H1 (cell line): ENCODE results near the gene GHRH. TPM values are rescaled to one million over a fixed set of nuclear protein-coding genes. Genes with fewer than 3 reads are reported as not detected.

Experiments used
- CBX8 ChIP-seq: fragments of 300-800, 300-1000 bp; sonication (generic); IDR thresholded peaks from 2 replicates; pipeline ENCODE4 v1.7.1; 2016; ENCODE audit warnings: low read depth, low read length, borderline replicate concordance
- CEBPB ChIP-seq: IDR thresholded peaks from 2 replicates; pipeline ENCODE4 v1.6.1; 2012; ENCODE audit warnings: low read depth, low read length
- CHD7 ChIP-seq: fragments of 300-600 bp; sonication (generic); IDR thresholded peaks from 2 replicates; pipeline ENCODE4 v1.7.1; 2012; ENCODE audit warnings: low read length, moderate library complexity, mild to moderate bottlenecking, inconsistent platforms; ENCODE audit not compliant: insufficient replicate concordance
- EGR1 ChIP-seq: IDR thresholded peaks from 2 replicates; pipeline ENCODE4 v1.6.1; 2011; ENCODE audit warnings: low read depth, low read length, borderline replicate concordance
- GABPA ChIP-seq: IDR thresholded peaks from 2 replicates; pipeline ENCODE4 v1.6.1; 2011; ENCODE audit warnings: mild to moderate bottlenecking, low read length, moderate library complexity, borderline replicate concordance; ENCODE audit not compliant: insufficient read depth
- HDAC6 ChIP-seq: IDR thresholded peaks from one replicate; pipeline ENCODE4 v1.7.1; 2012; ENCODE audit warnings: low read depth, mild to moderate bottlenecking, inconsistent platforms, low read length, moderate library complexity
- MAX ChIP-seq: IDR thresholded peaks from 2 replicates; pipeline ENCODE4 v1.6.1; 2012; ENCODE audit warnings: inconsistent platforms
- RBBP5 ChIP-seq: IDR thresholded peaks from 2 replicates; pipeline ENCODE4 v1.7.1; 2012; ENCODE audit warnings: low read depth, mild to moderate bottlenecking, inconsistent platforms, low read length, moderate library complexity, borderline replicate concordance
- TEAD4 ChIP-seq: IDR thresholded peaks from 2 replicates; pipeline ENCODE4 v1.6.1; 2012; ENCODE audit warnings: low read depth, low read length, inconsistent platforms, mixed read lengths
- YY1 ChIP-seq: IDR thresholded peaks from 2 replicates; pipeline ENCODE4 v1.6.1; 2011; ENCODE audit warnings: low read depth, mild to moderate bottlenecking, low read length
- polyA plus RNA-seq, 7 experiments: library from polyadenylated mRNA; depleted of rRNA in 3 of 7; stranded (reverse) in 5 of 7; unstranded in 2 of 7; fragments of >200 nt in 5 of 7; fragments of 200-250 nt in 2 of 7; gene quantifications; 1 replicate in 5 of 7; 2 replicates in 1 of 7; 4 replicates in 1 of 7; pipeline versions ENCODE4 v1.2.1 to v1.2.3, GENCODE V29; 2011 to 2013; ENCODE audit warnings: missing spikeins in 2 of 7, mixed read lengths in 2 of 7
- total RNA-seq: library from RNA; stranded (reverse); fragmentation: NEBNext Ultra II Directional; extraction: Animal tissue kit (Norgen Biotek cat#: 25700); gene quantifications from 2 replicates; pipeline ENCODE4 v1.2.1, GENCODE V29; 2021

GHRH gene
- total and polyA plus RNA-seq, 2 of the 8 experiments (the other 6 are each of a cell fraction or from before 2014, with no cell fraction given) = not detected

GRCh38 chr20:37271421-37271768, 9.8 kb upstream of the GHRH start (continued):
- TF ChIP-seq CBX8 (no peak), CHD7 (no peak), GABPA (no peak), HDAC6 (no peak), CEBPB (no peak), YY1 (no peak), MAX (no peak), RBBP5 (no peak), EGR1 (no peak), TEAD4 (no peak)
